ENCODE data around the gene LY6G5C.
"Not testable (repeated sequence)": the region's sequence is repeated elsewhere in the genome, so short reads cannot be mapped to it uniquely, and the experiment has no call there.

LY6G5C gene

DNA sequence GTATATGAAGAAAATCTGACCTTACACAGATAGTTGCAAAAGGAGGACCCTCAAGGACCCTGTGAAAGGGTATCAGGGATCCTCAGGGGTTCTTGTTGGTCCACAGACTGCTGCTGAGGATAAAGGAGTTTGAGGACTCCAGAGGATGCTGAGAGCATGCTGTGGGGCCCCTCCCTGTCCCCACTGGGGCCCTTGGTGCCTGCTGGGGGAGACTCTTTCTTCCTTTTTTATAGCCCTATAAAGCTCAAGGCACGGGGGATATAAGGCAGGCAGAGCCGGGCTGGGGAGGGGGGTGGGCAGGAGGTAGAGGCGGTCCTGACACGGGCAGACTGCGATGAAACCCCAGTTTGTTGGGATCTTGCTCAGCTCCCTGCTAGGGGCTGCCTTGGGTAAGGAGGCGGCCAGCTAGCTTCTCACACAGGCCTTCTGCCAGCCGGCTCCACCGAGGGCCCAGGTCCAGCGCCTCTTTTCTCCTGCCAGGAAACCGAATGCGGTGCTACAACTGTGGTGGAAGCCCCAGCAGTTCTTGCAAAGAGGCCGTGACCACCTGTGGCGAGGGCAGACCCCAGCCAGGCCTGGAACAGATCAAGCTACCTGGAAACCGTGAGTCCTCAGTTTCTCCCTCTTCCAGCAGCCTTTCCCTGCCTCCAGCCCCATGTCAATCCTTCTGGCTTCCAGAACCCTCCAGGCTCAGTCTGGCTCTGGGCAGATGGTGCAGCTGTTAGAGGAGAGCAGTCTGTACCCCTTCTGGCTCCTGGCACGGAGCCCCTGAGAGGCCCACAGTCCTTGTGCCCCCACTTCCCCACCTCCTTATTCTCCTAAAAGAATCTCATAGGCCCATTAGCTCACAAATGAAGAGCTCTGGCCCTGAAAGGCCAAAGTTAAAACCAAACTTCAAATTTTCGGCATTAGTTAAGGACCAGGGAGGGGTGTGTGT, 34.4 kb upstream of the LY6G5C start, which contains the start of gene LY6G6D:
Gene LY6G6D (plus strand): TSS at position 327 of the 937 bp plus-strand sequence. CDS start 8 bp downstream, at position 335.
- no peak for DNase-seq

DNA sequence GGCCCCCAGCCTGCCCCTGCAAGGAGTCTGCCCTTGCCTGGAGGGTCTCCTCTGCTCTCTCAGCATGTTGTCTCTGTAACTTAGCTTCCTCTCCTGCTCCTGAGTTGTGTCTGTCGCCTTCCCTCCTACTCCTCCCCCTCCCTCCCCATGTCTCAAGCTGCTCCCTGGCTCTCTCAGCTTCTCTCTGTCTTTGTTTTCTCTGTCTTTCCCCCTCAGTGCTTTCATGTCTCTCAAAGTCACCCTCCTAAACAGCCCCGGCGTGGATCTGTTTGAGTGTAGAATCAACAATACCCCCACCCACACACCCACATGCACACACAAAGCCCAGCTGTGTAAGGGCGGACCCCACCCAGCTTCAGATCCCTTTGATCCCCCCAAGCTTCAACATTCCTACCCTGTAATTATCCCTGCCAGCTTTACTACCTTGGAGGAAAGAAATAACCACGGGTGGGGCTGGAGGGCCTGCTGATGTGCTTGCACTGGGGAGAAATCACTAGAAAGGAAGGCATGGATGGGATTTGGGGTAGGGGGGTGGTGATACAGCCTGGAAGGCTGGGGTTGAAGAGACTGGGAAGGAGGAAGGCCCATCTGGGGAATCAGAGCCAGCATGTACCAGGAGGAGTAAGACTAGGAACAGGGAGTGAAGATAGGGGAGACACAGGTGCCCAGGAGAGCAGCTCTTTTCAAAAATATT, 33.3 kb upstream of the LY6G5C start:
- DNase-seq = no peak

- DNase-seq = no peak
These were observed 32.6 kb upstream of the LY6G5C start for GRCh38 chr6:31713465-31713864.

- peak; percentile 9 for DNase-seq
These were observed 31.4 kb upstream of the LY6G5C start for GRCh38 chr6:31712296-31712695.

GRCh38 chr6:31711233-31711632, 30.4 kb upstream of the LY6G5C start:
- DNase-seq = no peak

DNA sequence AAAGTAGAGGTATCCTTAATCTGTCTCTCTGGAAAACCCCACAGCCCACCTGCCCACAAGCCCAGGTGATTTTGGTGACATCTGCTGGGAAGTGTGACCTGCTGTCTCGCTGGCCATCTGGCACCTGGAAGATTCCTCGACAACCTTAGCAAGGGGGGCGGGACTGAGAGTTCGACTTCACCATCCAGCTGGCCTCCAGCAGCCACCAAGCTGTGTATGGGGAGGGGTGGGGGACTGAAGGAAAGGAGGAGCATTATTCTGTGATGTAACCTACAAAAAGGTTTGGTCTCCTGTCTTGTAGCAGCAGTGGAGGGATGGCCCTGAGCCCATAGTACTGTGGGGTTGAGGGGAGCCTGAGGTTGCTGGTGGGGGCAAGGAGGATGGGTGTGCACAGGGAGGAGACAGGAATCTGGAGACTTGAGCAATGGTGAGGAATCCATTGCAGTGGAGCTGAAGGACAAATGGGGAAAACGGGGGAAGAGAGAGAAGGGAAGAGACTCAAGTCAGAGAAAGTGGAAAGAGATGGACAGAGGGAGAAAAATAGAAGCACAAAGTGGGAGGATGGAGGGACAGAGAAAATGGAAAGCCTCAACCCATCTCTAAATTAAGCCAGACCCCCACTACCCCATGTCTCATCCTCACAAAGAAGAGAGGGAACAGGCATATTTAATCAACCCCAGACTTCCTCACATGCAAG, 29.8 kb upstream of the LY6G5C start:
- no peak for DNase-seq

DNA sequence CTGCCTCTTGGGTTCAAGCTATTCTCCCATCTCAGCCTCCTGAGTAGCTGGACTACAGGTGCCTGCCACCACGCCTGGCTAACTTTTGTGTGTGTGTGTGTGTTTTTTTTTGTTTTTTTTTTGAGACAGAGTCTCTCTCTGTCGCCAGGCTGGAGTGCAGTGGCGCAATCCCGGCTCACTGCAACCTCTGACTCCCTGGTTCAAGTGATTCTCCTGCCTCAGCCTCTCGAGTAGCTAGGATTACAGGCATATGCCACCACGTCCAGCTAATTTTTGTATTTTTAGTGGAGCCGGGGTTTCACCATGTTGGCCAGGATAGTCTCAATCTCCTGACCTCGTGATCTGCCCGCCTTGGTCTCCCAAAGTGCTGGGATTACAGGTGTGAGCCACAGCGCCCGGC, 28.3 kb upstream of the LY6G5C start:
- DNase-seq = not testable (repeated sequence)

DNA sequence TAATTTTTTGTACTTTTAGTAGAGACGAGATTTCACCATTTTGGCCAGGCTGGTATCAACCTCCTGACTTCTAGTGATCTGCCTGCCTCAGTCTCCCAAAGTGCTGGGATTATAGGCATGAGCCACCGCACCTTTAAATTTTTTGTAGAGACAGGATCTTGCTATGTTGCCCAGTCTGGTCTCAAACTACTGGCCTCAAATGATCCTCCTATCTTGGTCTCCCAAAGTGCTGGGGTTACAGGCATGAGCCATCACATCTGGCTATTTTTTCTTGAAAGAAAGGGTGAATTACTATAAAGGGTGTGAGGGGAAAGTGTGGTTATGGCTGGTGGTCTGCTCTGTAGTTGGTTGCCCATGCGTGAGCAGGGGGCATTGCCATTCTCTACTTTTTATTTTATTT, 27.4 kb upstream of the LY6G5C start:
- no peak for DNase-seq

- no peak for DNase-seq
These were observed 26.8 kb upstream of the LY6G5C start for GRCh38 chr6:31707701-31708100.

GRCh38 chr6:31706599-31706998, 25.7 kb upstream of the LY6G5C start, which contains the start of gene LY6G6F:
Gene LY6G6F (plus strand): TSS chr6:31706866. CDS start chr6:31706907, 41 bp downstream.
- no peak for DNase-seq

DNA sequence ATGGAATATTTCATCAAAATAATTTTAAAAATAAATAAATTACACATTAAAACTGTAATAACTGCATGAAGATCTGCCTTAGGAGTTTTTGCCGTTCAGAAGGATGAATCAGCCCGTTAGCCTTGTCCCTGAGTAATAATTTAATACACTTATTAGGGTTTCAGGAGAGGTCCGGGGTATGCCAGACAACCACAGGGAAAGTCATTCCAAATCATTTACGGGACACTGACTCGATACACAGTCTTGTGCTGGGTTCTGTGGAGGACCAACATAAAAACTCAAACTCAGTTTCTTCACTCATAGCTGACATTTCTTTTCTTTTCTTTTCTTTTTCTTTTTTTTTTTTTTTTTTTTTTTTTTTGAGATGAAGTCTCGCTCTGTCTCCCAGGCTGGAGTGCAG, 25.1 kb upstream of the LY6G5C start:
- DNase-seq = no peak

DNA sequence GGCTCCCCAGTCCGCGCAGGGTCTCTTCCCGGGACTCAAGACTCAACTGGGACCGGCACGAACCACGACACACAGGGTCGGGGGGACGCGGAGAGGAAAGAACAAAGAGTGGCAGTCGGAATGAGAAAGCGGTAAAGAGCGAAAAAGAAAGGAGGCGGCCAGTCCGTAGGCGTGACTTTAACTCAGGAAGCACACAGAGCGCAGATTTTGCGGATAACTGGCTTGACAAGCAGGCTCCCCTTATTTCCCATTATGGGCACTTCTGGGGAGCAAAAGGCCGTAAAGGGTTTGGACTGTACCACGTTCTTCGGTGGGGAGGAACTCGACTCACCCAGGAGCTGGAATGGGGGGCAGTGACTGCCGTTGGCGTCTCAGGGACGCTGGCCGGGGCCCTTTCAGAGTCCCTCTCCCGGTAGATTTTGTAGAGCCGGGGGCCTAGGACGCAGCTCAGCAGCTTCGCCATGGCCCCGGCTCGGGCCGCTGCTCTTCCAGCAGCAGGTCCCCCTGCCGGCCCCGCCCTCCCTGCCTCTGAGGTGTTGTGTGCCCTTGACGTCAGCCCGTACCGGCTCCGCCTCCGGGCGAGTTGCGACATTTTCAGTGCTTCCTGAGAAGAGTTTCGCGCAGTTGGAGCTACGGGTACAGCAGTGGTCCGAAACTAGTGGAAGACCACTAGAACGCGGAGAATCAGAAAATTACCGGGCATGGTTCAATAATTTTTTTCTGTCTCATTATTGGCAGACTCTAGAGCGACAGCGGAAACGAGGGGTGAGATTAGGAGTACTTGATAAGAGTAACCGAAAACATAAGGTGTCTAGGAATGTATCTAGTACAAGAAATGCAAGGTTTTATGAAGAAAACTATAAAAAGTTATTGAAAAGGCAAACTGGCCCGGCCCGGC, 22.2 kb upstream of the LY6G5C start, which contains the start of gene ABHD16A:
Gene ABHD16A (minus strand): TSS at position 506 of the 898 bp plus-strand sequence. CDS start 43 bp downstream, at position 463.
- peak; percentile 98 for DNase-seq

GRCh38 chr6:31702405-31702818, 21.5 kb upstream of the LY6G5C start:
- DNase-seq = peak; percentile 17

DNA sequence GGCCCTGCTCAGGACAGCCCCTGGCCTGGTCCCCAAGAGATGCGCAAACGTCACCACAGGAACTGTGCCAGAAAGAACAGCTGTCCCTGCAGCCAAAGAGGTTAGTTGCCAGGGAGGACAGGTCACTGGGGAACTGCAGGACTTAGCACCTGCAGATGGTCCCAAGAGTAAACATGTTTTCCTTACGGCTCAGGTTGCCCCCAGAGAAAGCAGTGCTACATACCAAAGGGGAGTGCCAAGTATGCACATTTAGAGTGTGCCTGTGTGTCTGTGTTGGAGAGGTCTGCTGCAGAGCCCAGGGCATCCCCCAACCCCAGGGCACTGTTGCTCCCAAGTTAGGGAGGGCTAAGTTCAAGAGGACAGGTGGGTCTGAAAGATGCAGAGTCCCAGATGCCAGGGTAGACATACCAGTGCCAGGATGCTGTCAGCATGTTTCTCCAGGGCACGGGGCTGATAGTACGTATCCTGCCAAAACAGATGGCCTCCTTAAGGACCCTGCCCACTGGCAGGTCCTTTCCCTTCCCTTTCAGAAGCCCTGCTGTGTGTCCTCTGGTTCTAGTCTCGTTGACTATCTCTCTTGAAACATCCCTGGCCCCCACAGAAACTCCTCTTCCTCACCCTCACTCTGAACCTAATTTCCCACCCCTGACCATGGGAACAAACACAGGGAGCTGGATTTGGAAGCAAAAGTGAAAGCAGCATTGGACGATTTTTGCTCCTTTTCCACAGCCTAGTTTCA, 21.0 kb upstream of the LY6G5C start:
- no peak for DNase-seq

DNA sequence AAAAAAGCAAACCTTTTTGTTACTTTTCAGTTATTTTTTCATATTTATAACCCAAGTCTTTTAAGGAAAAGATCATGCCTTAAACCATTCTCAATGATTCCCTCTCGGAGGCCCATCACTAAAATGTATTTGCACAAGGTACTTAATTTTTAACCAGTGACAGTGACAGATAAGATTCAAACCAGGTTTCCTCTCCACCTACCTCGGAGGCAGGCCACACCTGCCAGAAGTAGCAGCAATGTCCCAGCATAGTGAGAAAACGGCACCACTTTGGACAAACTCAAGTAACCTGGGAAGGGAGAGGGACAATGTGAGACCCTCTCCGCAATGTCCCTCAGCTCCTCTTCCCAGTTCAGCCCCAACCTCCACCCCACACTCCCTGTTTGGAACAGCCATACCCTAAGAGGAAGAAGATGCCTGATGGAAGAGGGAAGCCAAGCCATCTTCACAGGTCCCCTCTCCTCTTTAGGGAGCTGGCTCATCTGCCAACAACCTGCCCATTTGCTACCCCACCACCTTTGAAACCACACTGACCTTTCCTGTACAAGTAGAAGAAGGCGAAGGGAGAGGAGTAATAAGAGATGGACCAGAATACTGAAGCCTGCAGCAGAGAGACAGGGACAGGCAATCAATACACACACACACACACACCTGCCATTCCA, 20.0 kb upstream of the LY6G5C start:
- DNase-seq = no peak

- DNase-seq = peak; percentile 27
These were observed 16.7 kb upstream of the LY6G5C start for GRCh38 chr6:31697555-31697954.

GRCh38 chr6:31693535-31693934, 12.7 kb upstream of the LY6G5C start:
- DNase-seq = no peak

DNA sequence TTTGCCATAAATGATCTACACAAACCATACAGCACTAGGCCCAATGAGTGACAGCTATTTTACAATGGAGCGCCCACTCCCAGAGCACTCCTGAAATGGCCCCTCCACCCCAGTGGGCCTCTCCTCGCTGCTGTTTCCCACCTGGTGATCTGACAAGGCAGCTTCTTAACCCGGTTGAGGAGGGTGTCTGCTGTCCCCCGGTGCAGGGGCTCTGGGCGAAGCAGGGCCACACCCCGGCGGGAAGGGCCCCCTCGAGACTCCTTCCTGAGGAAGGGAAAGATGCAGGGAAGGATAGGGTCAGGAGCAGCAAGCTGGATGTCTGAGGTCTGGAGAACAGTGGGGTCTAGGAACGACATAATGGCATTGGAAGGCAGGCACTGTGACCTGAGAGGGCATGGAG, 12.0 kb upstream of the LY6G5C start:
- no peak for DNase-seq

DNA sequence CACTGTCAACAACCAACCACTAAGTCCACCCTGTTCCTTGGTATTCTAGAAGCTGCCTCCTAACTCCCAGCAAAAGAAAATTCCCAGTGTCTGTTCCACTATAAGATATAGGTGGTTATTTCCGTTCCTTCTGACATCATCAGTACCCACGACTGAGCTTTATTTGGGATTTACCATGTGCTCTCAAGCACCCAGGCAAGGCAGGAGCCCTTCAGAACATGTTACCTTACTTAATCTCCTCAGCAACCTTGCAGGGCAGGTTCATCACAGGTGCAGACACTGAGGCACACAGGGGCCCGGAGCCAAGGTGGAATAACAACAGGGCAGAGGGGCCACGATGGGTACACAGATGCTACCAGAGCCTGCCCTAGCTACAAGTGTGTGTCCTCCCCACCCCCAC, 11.5 kb upstream of the LY6G5C start:
- no peak for DNase-seq

- DNase-seq = no peak
These were observed 10.8 kb upstream of the LY6G5C start for GRCh38 chr6:31691564-31692108.
